GM21825 (cell line): ENCODE measurements around the gene POFUT2.

Experiments
- ATAC-seq: cut with Tn5 transposase; IDR thresholded peaks from one replicate; pipeline ENCODE4 v1.9.1; 2021; ENCODE audit warnings: mild to moderate bottlenecking, moderate library complexity; ENCODE audit not compliant: unreplicated experiment

The POFUT2 gene

GRCh38 chr21:45265721-45266517, 21.8 kb downstream of the POFUT2 start:
- no peak for ATAC-seq

- ATAC-seq = no peak
Observed at GRCh38 chr21:45264912-45265515, 22.7 kb downstream of the POFUT2 start.

- ATAC-seq = no peak
Observed at GRCh38 chr21:45264146-45264911, 23.4 kb downstream of the POFUT2 start.

GRCh38 chr21:45263534-45263933, 24.2 kb downstream of the POFUT2 start:
- no peak for ATAC-seq

GRCh38 chr21:45262616-45263015, 25.1 kb downstream of the POFUT2 start:
- no peak for ATAC-seq

- no peak for ATAC-seq
Observed at GRCh38 chr21:45262041-45262581, 25.6 kb downstream of the POFUT2 start.

- no peak for ATAC-seq
Observed at GRCh38 chr21:45261093-45261492, 26.6 kb downstream of the POFUT2 start.

- no peak for ATAC-seq
Observed at GRCh38 chr21:45260191-45260825, 27.4 kb downstream of the POFUT2 start.

- ATAC-seq = no peak
Observed at GRCh38 chr21:45259206-45259840, 28.4 kb downstream of the POFUT2 start.

- ATAC-seq = no peak
Observed at GRCh38 chr21:45258466-45258865, 29.2 kb downstream of the POFUT2 start.

GRCh38 chr21:45257673-45258341, 29.9 kb downstream of the POFUT2 start:
- ATAC-seq = no peak

- ATAC-seq = no peak
Observed at GRCh38 chr21:45256912-45257672, 30.6 kb downstream of the POFUT2 start.

GRCh38 chr21:45256021-45256911, 31.4 kb downstream of the POFUT2 start:
- ATAC-seq = no peak

- no peak for ATAC-seq
Observed at GRCh38 chr21:45255381-45256020, 32.2 kb downstream of the POFUT2 start.

- no peak for ATAC-seq
Observed at GRCh38 chr21:45254460-45254930, 33.2 kb downstream of the POFUT2 start.

GRCh38 chr21:45253633-45254459, 33.8 kb downstream of the POFUT2 start:
- ATAC-seq = no peak

GRCh38 chr21:45253180-45253579, 34.5 kb downstream of the POFUT2 start:
- ATAC-seq = no peak
